IgD-negative memory B cell (primary cell): ENCODE results near the gene CERS2. TPM values are rescaled to one million over a fixed set of nuclear protein-coding genes. Genes with fewer than 3 reads are reported as not detected.

Experiments used
- H3K27ac Mint-ChIP-seq, 3 donors: one replicate each; pipeline ENCODE4 v1.8.0; 2020 to 2022; ENCODE audit warnings: mild to moderate bottlenecking in 3 of 3, mixed read lengths in 3 of 3, moderate library complexity in 1 of 3
- H3K27me3 Mint-ChIP-seq: one replicate; pipeline ENCODE4 v1.8.0; 2021; ENCODE audit warnings: mixed read lengths
- H3K36me3 Mint-ChIP-seq: one replicate; pipeline ENCODE4 v1.8.0; 2020; ENCODE audit warnings: mild to moderate bottlenecking, mixed read lengths
- H3K4me1 Mint-ChIP-seq, 3 donors: one replicate each; pipeline ENCODE4 v1.8.0; 2020 to 2022; ENCODE audit warnings: mixed read lengths in 3 of 3, mild to moderate bottlenecking in 1 of 3
- H3K4me3 Mint-ChIP-seq, 4 donors: one replicate each; pipeline ENCODE4 v1.8.0; 2020 to 2022; ENCODE audit warnings: mild to moderate bottlenecking in 4 of 4, mixed read lengths in 4 of 4, moderate library complexity in 3 of 4
- H3K9me3 Mint-ChIP-seq, 3 donors: one replicate each; pipeline ENCODE4 v1.8.0; 2020 to 2021; ENCODE audit warnings: mixed read lengths in 3 of 3, mild to moderate bottlenecking in 1 of 3
- polyA plus RNA-seq: library from polyadenylated mRNA; unstranded; fragments of 300-500 nt; fragmentation: Illumina TruSeq; gene quantifications from one replicate; pipeline ENCODE4 v1.2.3, GENCODE V29; 2021

CERS2 gene
- polyA plus RNA-seq, 1 donor from 2014 or later, result 110 TPM

- Mint-ChIP-seq H3K27ac (peak within 1 kb of the TSS in 1 of 3 donors; percentile 26), H3K27me3 (peaks cover 2% of the 10 kb centered on the region)
Measured at GRCh38 chr1:150981805-150982712, 7.4 kb upstream of the CERS2 start, which contains the start of gene ANXA9. ANXA9 (plus strand) TSS chr1:150982292; CDS start chr1:150983106, 814 bp downstream.

GRCh38 chr1:150981177-150981804 lies 6.7 kb upstream of the CERS2 start:
- H3K9me3 Mint-ChIP-seq, result no peaks in the 10 kb centered on the region
- peaks cover 2% of the 10 kb centered on the region for H3K27me3 Mint-ChIP-seq
- H3K4me3 Mint-ChIP-seq, result no peak overlapping the region
- peaks cover 16 to 24% (median 21%) of the 10 kb centered on the region in 3 donors for H3K4me1 Mint-ChIP-seq
- no peaks in the 10 kb centered on the region for H3K36me3 Mint-ChIP-seq
- H3K27ac Mint-ChIP-seq, result no peak overlapping the region

More at GRCh38 chr1:150981805-150982712, 7.4 kb upstream of the CERS2 start, which contains the start of gene ANXA9:
- Mint-ChIP-seq H3K9me3 (no peaks in the 10 kb centered on the region), H3K4me3 (no peak within 1 kb of the TSS), H3K4me1 (peaks cover 11 to 19% (median 14%) of the 10 kb centered on the region in 3 donors), H3K36me3 (no peaks in the 10 kb centered on the region)

GRCh38 chr1:150979092-150980056 lies 4.7 kb upstream of the CERS2 start:
- H3K4me3 Mint-ChIP-seq, result peak overlapping the region; percentile 69 to 90 (median 84)
- H3K4me1 Mint-ChIP-seq, result peaks cover 23 to 24% (median 24%) of the 10 kb centered on the region in 3 donors
- H3K36me3 Mint-ChIP-seq, result no peaks in the 10 kb centered on the region
- peak overlapping the region; percentile 33 to 80 (median 67) for H3K27ac Mint-ChIP-seq
- no peaks in the 10 kb centered on the region for H3K9me3 Mint-ChIP-seq
- H3K27me3 Mint-ChIP-seq, result no peaks in the 10 kb centered on the region

- peak overlapping the region; percentile 45 to 92 (median 72) for H3K4me3 Mint-ChIP-seq
- H3K27me3 Mint-ChIP-seq, result no peaks in the 10 kb centered on the region
- H3K27ac Mint-ChIP-seq, result peak overlapping the region; percentile 78 to 87 (median 86)
- no peaks in the 10 kb centered on the region for H3K9me3 Mint-ChIP-seq
- peaks cover 34 to 39% (median 37%) of the 10 kb centered on the region in 3 donors for H3K4me1 Mint-ChIP-seq
- no peaks in the 10 kb centered on the region for H3K36me3 Mint-ChIP-seq
Measured at GRCh38 chr1:150976879-150977694, 2.5 kb upstream of the CERS2 start.

DNA sequence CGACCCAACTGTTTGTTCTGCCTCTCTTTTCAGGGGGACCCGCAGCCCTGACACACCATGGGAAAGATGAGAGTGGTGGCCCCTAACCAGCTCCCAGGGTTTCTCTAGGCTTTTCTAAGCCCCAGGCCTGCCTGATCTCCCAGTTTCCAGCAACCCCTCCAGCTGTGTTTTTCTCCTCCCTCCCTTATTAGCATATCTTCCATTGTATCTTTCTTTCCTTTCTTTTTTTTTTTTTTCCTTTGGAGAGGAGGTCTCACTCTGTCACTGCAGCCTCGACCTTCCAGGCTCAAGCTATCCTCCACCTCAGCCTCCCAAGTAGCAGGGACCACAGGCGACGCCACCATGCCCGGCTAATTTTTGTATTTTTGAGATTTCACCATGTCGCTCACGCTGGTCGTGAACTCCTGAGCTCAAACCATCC lies 1.8 kb upstream of the CERS2 start:
- Mint-ChIP-seq H3K4me3 (peak overlapping the region; percentile 71 to 92 (median 87)), H3K36me3 (no peaks in the 10 kb centered on the region), H3K4me1 (peaks cover 38 to 42% (median 41%) of the 10 kb centered on the region in 3 donors), H3K27me3 (no peaks in the 10 kb centered on the region), H3K27ac (peak overlapping the region in 2 of 3 donors; percentile 78 to 86), H3K9me3 (no peaks in the 10 kb centered on the region)

DNA sequence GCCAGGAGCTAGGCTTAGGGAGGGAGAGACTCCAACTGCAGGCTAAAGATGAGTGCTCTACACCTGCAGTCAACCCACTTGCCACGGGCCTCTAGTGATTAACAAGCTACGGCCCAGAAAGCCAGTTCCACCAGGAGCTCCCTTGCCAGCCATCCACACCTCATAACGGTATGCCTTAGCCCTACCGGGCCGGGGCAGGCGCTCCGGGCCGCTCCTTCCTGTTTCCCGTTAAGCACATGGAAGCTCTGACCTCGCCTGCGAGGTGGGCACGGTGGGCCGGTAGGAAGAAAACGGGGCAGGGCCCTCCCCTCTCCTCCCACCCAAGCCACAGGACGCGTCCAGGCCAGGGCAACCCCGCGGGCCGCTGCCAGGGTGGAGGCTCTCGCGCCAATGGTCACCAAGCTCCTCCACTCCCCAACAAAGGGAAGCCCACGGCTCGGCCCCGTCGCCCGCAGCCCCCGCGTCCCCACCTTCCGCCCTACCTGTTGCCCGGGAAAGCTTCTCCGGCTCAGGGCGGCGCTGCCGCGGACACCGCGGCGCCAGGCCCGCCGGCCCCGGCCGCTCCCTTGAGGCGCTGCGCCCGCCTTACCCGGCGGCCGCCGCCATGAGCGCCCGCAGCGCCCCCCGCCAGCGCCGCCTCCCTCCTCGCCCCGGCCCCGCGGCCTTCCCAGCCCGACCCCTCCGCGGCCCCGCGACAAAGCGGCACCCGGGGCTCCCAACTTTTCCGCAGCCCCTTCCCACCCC lies 627 bp downstream of the CERS2 start:
- Mint-ChIP-seq H3K27ac (peak overlapping the region; percentile 71 to 94 (median 92)), H3K27me3 (no peaks in the 10 kb centered on the region), H3K4me1 (peaks cover 30 to 45% (median 39%) of the 10 kb centered on the region in 3 donors), H3K4me3 (peak overlapping the region; percentile 82 to 95 (median 85)), H3K36me3 (no peaks in the 10 kb centered on the region), H3K9me3 (no peaks in the 10 kb centered on the region)

- Mint-ChIP-seq H3K27me3 (no peaks in the 10 kb centered on the region), H3K36me3 (no peaks in the 10 kb centered on the region), H3K9me3 (no peaks in the 10 kb centered on the region), H3K27ac (peak overlapping the region; percentile 71 to 94 (median 92)), H3K4me3 (peak overlapping the region; percentile 82 to 95 (median 85)), H3K4me1 (peaks cover 26 to 44% (median 36%) of the 10 kb centered on the region in 3 donors)
Measured at GRCh38 chr1:150973258-150973835, 1.3 kb downstream of the CERS2 start.

DNA sequence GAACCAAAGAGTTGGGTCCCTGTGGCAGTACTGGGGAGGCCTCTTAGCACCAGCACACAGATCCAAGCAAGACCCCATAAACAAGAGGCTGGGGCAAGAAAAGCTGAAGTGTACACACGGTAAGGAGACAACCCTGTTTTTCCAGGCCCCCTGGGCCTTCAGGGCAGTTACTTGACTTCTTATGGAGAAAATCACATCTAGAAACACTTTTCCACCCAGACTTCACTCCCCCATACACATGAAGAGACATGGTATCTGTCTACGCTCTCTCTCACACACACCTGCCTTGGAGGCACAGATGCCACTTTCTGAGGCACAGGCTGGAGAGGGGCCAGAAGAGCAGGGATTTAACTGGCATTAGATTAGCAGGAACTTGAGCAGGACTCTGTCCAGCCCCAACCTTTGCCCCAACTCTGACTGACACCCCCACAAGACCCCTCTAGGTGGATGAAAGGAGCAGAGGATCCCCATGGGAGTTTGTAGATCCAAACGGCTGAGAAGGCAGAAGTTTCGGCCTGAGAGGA lies 2.2 kb downstream of the CERS2 start:
- H3K27ac Mint-ChIP-seq, result peak overlapping the region; percentile 85 to 94 (median 92)
- H3K36me3 Mint-ChIP-seq, result peaks cover 2% of the 10 kb centered on the region
- peak overlapping the region; percentile 82 to 95 (median 85) for H3K4me3 Mint-ChIP-seq
- H3K4me1 Mint-ChIP-seq, result peaks cover 24 to 42% (median 34%) of the 10 kb centered on the region in 3 donors
- no peaks in the 10 kb centered on the region for H3K27me3 Mint-ChIP-seq
- no peaks in the 10 kb centered on the region for H3K9me3 Mint-ChIP-seq

DNA sequence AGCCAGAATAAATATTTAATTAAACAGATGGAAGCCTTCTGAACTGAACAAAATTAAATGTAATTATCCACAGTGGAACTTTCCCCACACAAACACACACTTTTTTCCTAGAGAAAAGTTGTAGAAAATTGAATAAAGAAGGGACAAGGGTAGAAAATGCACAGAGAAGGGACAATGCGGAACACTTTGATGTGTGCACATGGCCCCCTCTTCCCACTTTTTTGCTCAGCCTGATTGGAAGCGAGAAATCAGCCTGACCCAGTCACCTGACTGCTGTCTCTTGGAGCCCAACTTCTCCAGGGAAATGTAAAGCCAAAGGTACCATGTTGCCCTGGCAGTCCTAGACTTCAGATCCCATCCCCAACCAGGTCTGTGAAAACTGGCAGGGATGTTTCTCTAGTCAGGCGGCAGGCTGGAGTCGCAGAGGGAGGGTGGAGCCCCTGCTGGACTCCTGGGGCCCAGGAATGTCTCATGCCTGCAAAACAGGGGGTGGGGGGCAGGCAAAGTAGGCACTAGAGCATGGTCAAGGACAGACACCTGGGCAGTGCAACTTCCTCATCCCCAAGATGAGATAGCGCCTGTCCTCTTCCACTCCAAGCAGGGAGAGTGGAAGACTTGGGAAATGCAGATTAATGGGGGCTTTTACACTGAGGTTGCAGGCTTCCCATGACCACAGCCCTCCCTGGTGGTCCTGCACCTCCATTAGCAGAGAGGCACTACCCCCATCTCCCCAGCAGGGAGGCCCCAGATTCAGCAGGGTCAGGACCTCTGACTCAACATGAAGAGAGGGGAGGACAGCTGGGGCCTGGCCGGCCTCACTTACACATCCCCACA lies 2.8 kb downstream of the CERS2 start:
- no peaks in the 10 kb centered on the region for H3K9me3 Mint-ChIP-seq
- H3K4me1 Mint-ChIP-seq, result peaks cover 17 to 36% (median 27%) of the 10 kb centered on the region in 3 donors
- peak overlapping the region; percentile 54 to 86 (median 68) for H3K4me3 Mint-ChIP-seq
- H3K36me3 Mint-ChIP-seq, result peaks cover 2% of the 10 kb centered on the region
- H3K27me3 Mint-ChIP-seq, result no peaks in the 10 kb centered on the region
- H3K27ac Mint-ChIP-seq, result peak overlapping the region; percentile 92 to 94 (median 92)

- peak overlapping the region in 2 of 4 donors; percentile 53 to 82 for H3K4me3 Mint-ChIP-seq
- peaks cover 2% of the 10 kb centered on the region for H3K36me3 Mint-ChIP-seq
- H3K4me1 Mint-ChIP-seq, result peaks cover 19 to 31% (median 22%) of the 10 kb centered on the region in 3 donors
- peak overlapping the region in 2 of 3 donors; percentile 48 to 92 for H3K27ac Mint-ChIP-seq
- no peaks in the 10 kb centered on the region for H3K27me3 Mint-ChIP-seq
- H3K9me3 Mint-ChIP-seq, result no peaks in the 10 kb centered on the region
Measured at GRCh38 chr1:150970808-150971582, 3.6 kb downstream of the CERS2 start.

DNA sequence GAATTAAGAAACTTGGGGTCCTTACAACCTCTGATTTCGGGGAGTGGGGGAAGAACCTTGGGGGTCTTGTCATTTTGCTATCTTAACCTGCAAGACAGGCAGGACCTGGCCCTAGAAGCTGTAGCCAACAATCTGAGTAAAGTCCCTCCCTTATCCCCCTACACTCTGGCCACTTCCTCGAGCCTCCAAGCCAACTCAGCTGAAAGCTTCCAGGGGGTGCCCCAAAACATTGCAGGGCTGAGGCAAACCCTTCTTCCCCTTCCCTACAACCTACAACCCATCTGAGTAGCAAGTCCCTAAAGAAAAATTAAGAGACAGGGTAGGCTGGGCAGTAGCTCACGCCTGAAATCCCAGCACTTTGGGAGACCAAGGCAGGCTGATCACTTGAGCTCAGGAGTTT lies 5.0 kb downstream of the CERS2 start:
- Mint-ChIP-seq H3K4me1 (peaks cover 17 to 29% (median 19%) of the 10 kb centered on the region in 3 donors), H3K27ac (no peak overlapping the region), H3K9me3 (no peaks in the 10 kb centered on the region), H3K36me3 (peaks cover 2% of the 10 kb centered on the region), H3K4me3 (no peak overlapping the region), H3K27me3 (no peaks in the 10 kb centered on the region)
